Smooth muscle cell (in vitro differentiated cells): ENCODE measurements around the gene SPATA16. TPM values are rescaled to one million over a fixed set of nuclear protein-coding genes. Genes with fewer than 3 reads are reported as not detected.

Source experiments
- DNase-seq: peaks from one replicate; lab custom pipeline; 2025; ENCODE audit not compliant: unreplicated experiment; lab: John Stamatoyannopoulos, UW
- H2AFZ ChIP-seq: fragments of 200-600 bp; sonication (generic); 2 replicates; pipeline ENCODE4 v1.6.0; 2016; ENCODE audit warnings: antibody characterized with exemption, low read depth, mild to moderate bottlenecking
- H3F3A ChIP-seq: fragments of 200-600 bp; sonication (generic); 2 replicates; pipeline ENCODE4 v1.6.0; 2017; ENCODE audit warnings: antibody characterized with exemption, low read depth
- H3K27ac ChIP-seq: fragments of 200-600 bp; sonication (generic); 2 replicates; pipeline ENCODE4 v1.5.1; 2016; ENCODE audit warnings: low read depth, mild to moderate bottlenecking
- H3K27me3 ChIP-seq: fragments of 200-600 bp; sonication (generic); 2 replicates; pipeline ENCODE4 v1.6.1; 2016; ENCODE audit warnings: low read depth, mild to moderate bottlenecking
- H3K36me3 ChIP-seq: fragments of 200-600 bp; sonication (generic); 2 replicates; pipeline ENCODE4 v1.5.1; 2016; ENCODE audit warnings: low read depth
- H3K4me1 ChIP-seq: fragments of 200-600 bp; sonication (generic); 2 replicates; pipeline ENCODE4 v1.5.1; 2016; ENCODE audit warnings: low read depth
- H3K4me2 ChIP-seq: fragments of 200-600 bp; sonication (generic); 2 replicates; pipeline ENCODE4 v1.6.0; 2016; ENCODE audit warnings: mild to moderate bottlenecking
- H3K4me3 ChIP-seq: fragments of 200-600 bp; sonication (generic); 2 replicates; pipeline ENCODE4 v1.5.1; 2016; ENCODE audit warnings: mild to moderate bottlenecking
- H3K79me2 ChIP-seq: fragments of 200-600 bp; sonication (generic); 2 replicates; pipeline ENCODE4 v1.6.0; 2016; ENCODE audit warnings: low read depth, mild to moderate bottlenecking
- H3K9ac ChIP-seq: fragments of 200-600 bp; sonication (generic); 2 replicates; pipeline ENCODE4 v1.6.0; 2016; ENCODE audit warnings: low read depth
- H3K9me3 ChIP-seq: fragments of 200-600 bp; sonication (generic); replicated peaks from 2 replicates; pipeline ENCODE4 v1.5.1; 2016; ENCODE audit warnings: low read depth
- H4K20me1 ChIP-seq: fragments of 200-600 bp; sonication (generic); 2 replicates; pipeline ENCODE4 v1.6.0; 2016; ENCODE audit warnings: low read depth
- WGBS: methylation state at CpG from one replicate; pipeline ENCODE4 v1.1.7; 2016; ENCODE audit warnings: low lambda C conversion rate; 5-methylcytosine and 5-hydroxymethylcytosine counted together
- polyA plus RNA-seq: library from polyadenylated mRNA; unstranded; fragments of >200 nt; fragmentation: Nextera tagmentation; extraction: Ambion mirVana; gene quantifications from 2 replicates; pipeline ENCODE4 v1.2.1, GENCODE V29; 2016
- total RNA-seq: library from RNA; depleted of rRNA; stranded (reverse); fragments of >200 nt; gene quantifications from 2 replicates; pipeline ENCODE4 v1.2.3, GENCODE V29; 2014
- TF ChIP-seq, protein P1 (sequence below): fragments of 200-600 bp; sonication (generic); IDR thresholded peaks from 2 replicates; pipeline ENCODE4 v1.5.1; 2017; ENCODE audit warnings: borderline replicate concordance, mild to moderate bottlenecking, antibody characterized with exemption; ENCODE audit not compliant: insufficient read depth, poor library complexity, severe bottlenecking

Gene SPATA16
- total and polyA plus RNA-seq, 2 experiments from 2014 or later, result not detected

GRCh38 chr3:172977696-172978095 lies 163.3 kb downstream of the SPATA16 start:
- WGBS, result 89% methylated on average over 1 of the region's 1 CpG
- Histone ChIP-seq H3K36me3 (no peaks in the 10 kb centered on the region), H3K4me2 (no peak overlapping the region), H3K9me3 (no peaks in the 10 kb centered on the region), H3K4me1 (no peaks in the 10 kb centered on the region), H3K27ac (no peak overlapping the region), H3K79me2 (no peaks in the 10 kb centered on the region), H3F3A (no peaks in the 10 kb centered on the region), H3K4me3 (no peak overlapping the region), H4K20me1 (no peaks in the 10 kb centered on the region), H2AFZ (no peak overlapping the region), H3K27me3 (no peaks in the 10 kb centered on the region), H3K9ac (no peak overlapping the region)
- TF ChIP-seq, protein P1, sequence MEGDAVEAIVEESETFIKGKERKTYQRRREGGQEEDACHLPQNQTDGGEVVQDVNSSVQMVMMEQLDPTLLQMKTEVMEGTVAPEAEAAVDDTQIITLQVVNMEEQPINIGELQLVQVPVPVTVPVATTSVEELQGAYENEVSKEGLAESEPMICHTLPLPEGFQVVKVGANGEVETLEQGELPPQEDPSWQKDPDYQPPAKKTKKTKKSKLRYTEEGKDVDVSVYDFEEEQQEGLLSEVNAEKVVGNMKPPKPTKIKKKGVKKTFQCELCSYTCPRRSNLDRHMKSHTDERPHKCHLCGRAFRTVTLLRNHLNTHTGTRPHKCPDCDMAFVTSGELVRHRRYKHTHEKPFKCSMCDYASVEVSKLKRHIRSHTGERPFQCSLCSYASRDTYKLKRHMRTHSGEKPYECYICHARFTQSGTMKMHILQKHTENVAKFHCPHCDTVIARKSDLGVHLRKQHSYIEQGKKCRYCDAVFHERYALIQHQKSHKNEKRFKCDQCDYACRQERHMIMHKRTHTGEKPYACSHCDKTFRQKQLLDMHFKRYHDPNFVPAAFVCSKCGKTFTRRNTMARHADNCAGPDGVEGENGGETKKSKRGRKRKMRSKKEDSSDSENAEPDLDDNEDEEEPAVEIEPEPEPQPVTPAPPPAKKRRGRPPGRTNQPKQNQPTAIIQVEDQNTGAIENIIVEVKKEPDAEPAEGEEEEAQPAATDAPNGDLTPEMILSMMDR, result no peak
- DNase-seq, result no peak

- Histone ChIP-seq H3K27ac (no peak overlapping the region), H4K20me1 (no peaks in the 10 kb centered on the region), H3F3A (no peaks in the 10 kb centered on the region), H3K27me3 (no peaks in the 10 kb centered on the region), H3K79me2 (no peaks in the 10 kb centered on the region), H3K9me3 (no peaks in the 10 kb centered on the region), H3K4me3 (no peak overlapping the region), H3K4me2 (no peak overlapping the region), H3K36me3 (no peaks in the 10 kb centered on the region), H3K4me1 (no peaks in the 10 kb centered on the region), H2AFZ (no peak overlapping the region), H3K9ac (no peak overlapping the region)
- TF ChIP-seq, protein P1, result no peak
- WGBS, result 96% methylated on average over 3 of the region's 3 CpGs
- DNase-seq, result no peak
Observed at GRCh38 chr3:172974969-172975368, 166.1 kb downstream of the SPATA16 start.

DNA sequence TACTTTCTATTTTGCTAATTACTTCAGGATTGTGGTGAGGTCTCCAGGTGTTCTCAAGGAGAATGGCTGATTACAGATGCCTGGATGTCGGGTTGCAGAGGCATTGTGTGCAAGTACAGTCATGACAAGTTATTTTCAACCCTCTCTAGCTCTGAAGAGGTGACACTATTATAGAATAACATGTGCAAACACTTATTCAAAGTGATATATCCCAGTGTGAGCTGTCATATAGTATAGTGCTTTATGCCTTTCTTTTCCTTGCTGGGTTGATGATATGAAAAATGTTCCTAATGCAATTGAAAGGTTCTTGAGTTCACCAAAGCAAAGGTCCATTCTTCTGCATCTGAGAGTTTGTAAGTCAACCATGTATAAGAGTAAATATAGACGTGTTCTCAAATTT lies 167.2 kb downstream of the SPATA16 start:
- Histone ChIP-seq H3K4me2 (no peak overlapping the region), H3K9me3 (no peaks in the 10 kb centered on the region)

DNA sequence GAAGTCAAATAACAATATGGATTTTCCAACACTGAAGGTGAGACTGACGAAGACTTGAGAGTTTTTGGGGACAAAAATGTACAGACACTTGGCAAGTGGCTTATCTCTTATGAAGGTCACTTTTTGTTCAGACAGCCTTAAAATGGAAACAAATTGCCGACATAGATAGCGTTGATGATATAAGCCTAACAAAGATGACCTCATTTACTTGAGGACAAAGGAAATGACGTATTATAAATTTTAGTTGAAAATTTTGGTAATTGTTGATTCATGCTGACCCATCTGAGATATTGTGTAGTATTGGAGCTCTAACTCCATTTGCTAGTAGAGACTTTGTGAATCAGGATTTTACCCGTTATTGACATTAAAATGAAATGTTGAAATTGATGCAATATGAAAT lies 168.3 kb downstream of the SPATA16 start:
- H3K27me3 ChIP-seq, result no peaks in the 10 kb centered on the region
- no peaks in the 10 kb centered on the region for H3K36me3 ChIP-seq
- no peaks in the 10 kb centered on the region for H3K4me1 ChIP-seq
- H3K9ac ChIP-seq, result no peak overlapping the region
- H3K27ac ChIP-seq, result no peak overlapping the region
- 92% methylated on average over 5 of the region's 5 CpGs for WGBS
- no peak overlapping the region for H3K4me2 ChIP-seq
- no peak for DNase-seq
- no peaks in the 10 kb centered on the region for H4K20me1 ChIP-seq
- no peaks in the 10 kb centered on the region for H3K9me3 ChIP-seq
- H3K79me2 ChIP-seq, result no peaks in the 10 kb centered on the region
- no peak overlapping the region for H2AFZ ChIP-seq
- TF ChIP-seq, protein P1, result no peak
- no peaks in the 10 kb centered on the region for H3F3A ChIP-seq
- no peak overlapping the region for H3K4me3 ChIP-seq

More for the DNA sequence above, 167.2 kb downstream of the SPATA16 start:
- no peak overlapping the region for H2AFZ ChIP-seq
- no peak overlapping the region for H3K4me3 ChIP-seq
- H3K27me3 ChIP-seq, result no peaks in the 10 kb centered on the region
- H3K9ac ChIP-seq, result no peak overlapping the region
- H3K27ac ChIP-seq, result no peak overlapping the region
- H3F3A ChIP-seq, result no peaks in the 10 kb centered on the region
- H3K4me1 ChIP-seq, result no peaks in the 10 kb centered on the region
- TF ChIP-seq, protein P1, result no peak
- H4K20me1 ChIP-seq, result no peaks in the 10 kb centered on the region
- WGBS, result 91% methylated on average over 2 of the region's 2 CpGs
- H3K36me3 ChIP-seq, result no peaks in the 10 kb centered on the region
- DNase-seq, result no peak
- no peaks in the 10 kb centered on the region for H3K79me2 ChIP-seq
